ENCODE measurements around the gene LRIG1.

Gene LRIG1

GRCh38 chr3:66500576-66501482 lies at the start of gene LRIG1:
Gene LRIG1 (minus strand): TSS chr3:66501022. CDS start chr3:66500407, 615 bp downstream.
- DNase-seq (ENCODE audit: low read depth) = peak; percentile 99

- no peak for DNase-seq (ENCODE audit: low read depth)
These were observed 44.0 kb upstream of the LRIG1 start for GRCh38 chr3:66544619-66545429.

- no peak for DNase-seq (ENCODE audit: low read depth)
These were observed 41.3 kb upstream of the LRIG1 start for GRCh38 chr3:66542153-66542552.

- DNase-seq (ENCODE audit: low read depth) = no peak
These were observed 38.7 kb upstream of the LRIG1 start for GRCh38 chr3:66539466-66539989.

- DNase-seq (ENCODE audit: low read depth) = no peak
These were observed 37.6 kb upstream of the LRIG1 start for GRCh38 chr3:66538390-66538789.

- no peak for DNase-seq (ENCODE audit: low read depth)
These were observed 36.9 kb upstream of the LRIG1 start for GRCh38 chr3:66537735-66538134.

- DNase-seq (ENCODE audit: low read depth) = no peak
These were observed 36.0 kb upstream of the LRIG1 start for GRCh38 chr3:66536791-66537190.

- no peak for DNase-seq (ENCODE audit: low read depth)
These were observed 33.6 kb upstream of the LRIG1 start for GRCh38 chr3:66534304-66534845.

- DNase-seq (ENCODE audit: low read depth) = no peak
These were observed 31.8 kb upstream of the LRIG1 start for GRCh38 chr3:66532613-66533012.

- DNase-seq (ENCODE audit: low read depth) = no peak
These were observed 31.4 kb upstream of the LRIG1 start for GRCh38 chr3:66532160-66532587.

- no peak for DNase-seq (ENCODE audit: low read depth)
These were observed 30.4 kb upstream of the LRIG1 start for GRCh38 chr3:66531256-66531655.

GRCh38 chr3:66527246-66527645 lies 26.4 kb upstream of the LRIG1 start:
- DNase-seq (ENCODE audit: low read depth) = no peak

GRCh38 chr3:66525771-66526170 lies 24.9 kb upstream of the LRIG1 start:
- DNase-seq (ENCODE audit: low read depth) = no peak

- no peak for DNase-seq (ENCODE audit: low read depth)
These were observed 19.9 kb upstream of the LRIG1 start for GRCh38 chr3:66520724-66521123.

- DNase-seq (ENCODE audit: low read depth) = no peak
These were observed 17.8 kb upstream of the LRIG1 start for GRCh38 chr3:66518644-66519043.

GRCh38 chr3:66518126-66518525 lies 17.3 kb upstream of the LRIG1 start:
- DNase-seq (ENCODE audit: low read depth) = no peak

GRCh38 chr3:66517241-66517640 lies 16.4 kb upstream of the LRIG1 start:
- no peak for DNase-seq (ENCODE audit: low read depth)

GRCh38 chr3:66508461-66508860 lies 7.6 kb upstream of the LRIG1 start:
- no peak for DNase-seq (ENCODE audit: low read depth)

- DNase-seq (ENCODE audit: low read depth) = no peak
These were observed 6.8 kb upstream of the LRIG1 start for GRCh38 chr3:66507423-66508260.

GRCh38 chr3:66506154-66506553 lies 5.3 kb upstream of the LRIG1 start:
- DNase-seq (ENCODE audit: low read depth) = no peak

- DNase-seq (ENCODE audit: low read depth) = no peak
These were observed 4.2 kb upstream of the LRIG1 start for GRCh38 chr3:66504850-66505641.

Measured in activated T-cell treated with anti-CD3 and anti-CD28 coated beads for 24 hours (primary cell).